H54 (cell line): ENCODE results near the gene CCND2.

Source experiments
- DNase-seq: peaks from one replicate; pipeline ENCODE4 v3.0.0; 2011; ENCODE audit warnings: low spot score, mixed read lengths; ENCODE audit not compliant: insufficient read length
- FAIRE-seq: peaks from 3 replicates; lab custom pipeline; 2011; peaks lifted over from hg19 to GRCh38; lab: Jason Lieb, UNC
- POLR2A ChIP-seq: IDR thresholded peaks from 2 replicates; pipeline ENCODE4 v1.6.1; 2011; ENCODE audit warnings: low read depth, mild to moderate bottlenecking, low read length

The CCND2 gene

GRCh38 chr12:4269279-4269991 lies 4.1 kb upstream of the CCND2 start:
- DNase-seq: no peak
- no peak for TF ChIP-seq POLR2A
- no peak for FAIRE-seq

- no peak for TF ChIP-seq POLR2A
- DNase-seq (no peak), FAIRE-seq (no peak)
Measured at GRCh38 chr12:4270016-4270830, 3.3 kb upstream of the CCND2 start.

GRCh38 chr12:4270831-4271716 lies 2.5 kb upstream of the CCND2 start:
- DNase-seq: no peak
- no peak for TF ChIP-seq POLR2A
- FAIRE-seq: no peak

- TF ChIP-seq POLR2A: no peak
- DNase-seq: peak; percentile 47
- FAIRE-seq: no peak
Measured at GRCh38 chr12:4271717-4272423, 1.7 kb upstream of the CCND2 start.

DNA sequence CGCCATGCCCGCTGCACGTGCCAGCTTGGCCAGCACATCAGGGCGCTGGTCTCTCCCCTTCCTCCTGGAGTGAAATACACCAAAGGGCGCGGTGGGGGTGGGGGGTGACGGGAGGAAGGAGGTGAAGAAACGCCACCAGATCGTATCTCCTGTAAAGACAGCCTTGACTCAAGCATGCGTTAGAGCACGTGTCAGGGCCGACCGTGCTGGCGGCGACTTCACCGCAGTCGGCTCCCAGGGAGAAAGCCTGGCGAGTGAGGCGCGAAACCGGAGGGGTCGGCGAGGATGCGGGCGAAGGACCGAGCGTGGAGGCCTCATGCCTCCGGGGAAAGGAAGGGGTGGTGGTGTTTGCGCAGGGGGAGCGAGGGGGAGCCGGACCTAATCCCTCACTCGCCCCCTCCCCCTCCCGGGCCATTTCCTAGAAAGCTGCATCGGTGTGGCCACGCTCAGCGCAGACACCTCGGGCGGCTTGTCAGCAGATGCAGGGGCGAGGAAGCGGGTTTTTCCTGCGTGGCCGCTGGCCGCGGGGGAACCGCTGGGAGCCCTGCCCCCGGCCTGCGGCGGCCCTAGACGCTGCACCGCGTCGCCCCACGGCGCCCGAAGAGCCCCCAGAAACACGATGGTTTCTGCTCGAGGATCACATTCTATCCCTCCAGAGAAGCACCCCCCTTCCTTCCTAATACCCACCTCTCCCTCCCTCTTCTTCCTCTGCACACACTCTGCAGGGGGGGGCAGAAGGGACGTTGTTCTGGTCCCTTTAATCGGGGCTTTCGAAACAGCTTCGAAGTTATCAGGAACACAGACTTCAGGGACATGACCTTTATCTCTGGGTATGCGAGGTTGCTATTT lies 914 bp upstream of the CCND2 start:
- FAIRE-seq (no peak), DNase-seq (no peak)
- TF ChIP-seq POLR2A: no peak

DNA sequence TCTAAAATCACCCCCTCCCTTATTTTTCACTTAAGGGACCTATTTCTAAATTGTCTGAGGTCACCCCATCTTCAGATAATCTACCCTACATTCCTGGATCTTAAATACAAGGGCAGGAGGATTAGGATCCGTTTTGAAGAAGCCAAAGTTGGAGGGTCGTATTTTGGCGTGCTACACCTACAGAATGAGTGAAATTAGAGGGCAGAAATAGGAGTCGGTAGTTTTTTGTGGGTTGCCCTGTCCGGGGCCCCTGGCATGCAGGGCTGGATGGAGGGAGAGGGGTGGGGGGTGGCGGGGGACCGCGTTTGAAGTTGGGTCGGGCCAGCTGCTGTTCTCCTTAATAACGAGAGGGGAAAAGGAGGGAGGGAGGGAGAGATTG lies 300 bp upstream of the CCND2 start:
- DNase-seq (no peak), FAIRE-seq (no peak)
- no peak for TF ChIP-seq POLR2A

DNA sequence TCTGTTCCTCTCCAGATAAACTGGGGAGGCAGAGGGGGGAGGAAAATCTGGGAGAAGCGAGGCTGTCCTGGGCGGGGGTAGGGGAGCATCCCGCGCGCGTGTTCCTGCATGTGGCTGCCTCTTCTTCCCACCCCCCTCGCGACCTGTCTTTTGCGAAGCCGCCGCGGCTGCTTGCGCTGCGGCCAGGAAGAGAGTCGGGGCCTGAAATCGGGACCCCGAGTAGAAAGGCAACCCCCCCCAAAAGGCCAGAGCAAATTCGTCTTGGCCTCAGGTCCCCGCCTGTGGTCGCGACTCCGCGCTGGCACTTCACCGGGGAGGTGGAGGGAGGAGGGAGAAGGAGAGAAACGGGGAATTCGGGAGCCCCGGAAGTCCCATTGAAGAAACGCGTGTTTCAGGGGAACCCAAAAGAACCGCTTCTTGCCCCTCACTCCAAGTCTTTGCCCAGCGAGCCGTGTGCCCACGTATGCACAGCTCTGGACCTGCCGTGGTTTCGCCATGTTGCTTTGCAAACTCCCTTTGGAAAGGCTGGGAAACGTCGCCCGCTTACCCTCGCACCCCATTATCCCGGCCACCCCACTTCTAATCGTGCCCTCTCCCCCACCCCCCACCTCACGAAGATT lies 944 bp downstream of the CCND2 start:
- no peak for DNase-seq
- FAIRE-seq: no peak
- no peak for TF ChIP-seq POLR2A

DNA sequence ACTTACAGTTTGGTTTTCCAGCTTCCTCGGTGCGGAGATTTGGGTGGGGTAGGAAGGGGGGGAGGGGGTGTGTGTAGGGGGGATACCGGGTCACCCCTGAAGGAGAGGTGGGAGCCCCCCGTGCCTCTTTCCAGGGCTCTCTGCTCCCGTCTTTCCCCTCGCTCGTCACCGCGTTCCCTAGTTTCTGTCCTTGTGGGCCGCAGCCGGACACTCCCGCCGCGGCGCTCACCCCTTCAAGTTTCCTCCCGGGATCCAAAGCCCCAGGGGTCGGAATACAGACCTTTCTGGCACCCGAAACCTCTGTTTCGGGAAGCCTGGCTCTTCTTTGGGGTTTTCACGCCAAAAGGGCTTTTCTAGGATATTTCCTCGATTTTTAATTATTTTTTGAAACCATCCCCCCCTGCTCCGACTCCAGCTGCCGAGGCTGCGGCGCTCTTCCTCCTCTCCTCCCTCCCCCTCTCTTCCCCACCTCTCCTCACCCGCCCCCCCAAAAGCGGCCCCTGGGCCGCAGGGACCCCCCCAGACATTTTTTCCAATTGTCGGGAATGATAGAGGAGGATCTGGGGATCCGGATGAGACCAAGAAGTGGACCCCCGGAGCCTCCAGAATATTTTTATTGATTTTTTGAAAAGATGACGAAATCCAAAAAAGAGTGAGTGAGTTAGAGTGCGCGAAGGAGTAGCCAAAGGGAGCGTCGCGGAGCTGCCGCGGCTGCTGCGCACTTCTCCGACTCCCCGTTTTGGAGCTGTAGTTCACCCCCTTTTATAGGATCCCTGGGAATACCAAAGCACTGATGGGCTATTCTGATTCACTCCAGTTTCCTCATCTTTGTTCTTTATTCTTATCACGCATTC lies 1.7 kb downstream of the CCND2 start:
- FAIRE-seq: no peak

DNA sequence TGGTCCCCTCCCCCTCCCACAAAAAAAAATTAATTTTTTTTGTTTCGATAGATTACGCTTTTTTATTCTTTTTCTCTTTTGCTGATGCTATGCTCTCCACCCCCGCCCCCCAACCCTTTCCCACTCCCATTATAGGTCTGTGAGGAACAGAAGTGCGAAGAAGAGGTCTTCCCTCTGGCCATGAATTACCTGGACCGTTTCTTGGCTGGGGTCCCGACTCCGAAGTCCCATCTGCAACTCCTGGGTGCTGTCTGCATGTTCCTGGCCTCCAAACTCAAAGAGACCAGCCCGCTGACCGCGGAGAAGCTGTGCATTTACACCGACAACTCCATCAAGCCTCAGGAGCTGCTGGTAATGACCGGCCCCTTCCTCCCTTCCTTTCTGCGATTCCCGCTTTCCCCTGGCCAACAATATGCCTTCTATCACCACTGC lies 2.3 kb downstream of the CCND2 start:
- no peak for FAIRE-seq
- no peak for DNase-seq

More for the DNA sequence above, 1.7 kb downstream of the CCND2 start:
- no peak for TF ChIP-seq POLR2A
- DNase-seq: no peak

GRCh38 chr12:4276524-4277204 lies 3.1 kb downstream of the CCND2 start:
- TF ChIP-seq POLR2A: no peak
- DNase-seq (peak; percentile 74), FAIRE-seq (no peak)

More for the DNA sequence above, 2.3 kb downstream of the CCND2 start:
- no peak for TF ChIP-seq POLR2A

DNA sequence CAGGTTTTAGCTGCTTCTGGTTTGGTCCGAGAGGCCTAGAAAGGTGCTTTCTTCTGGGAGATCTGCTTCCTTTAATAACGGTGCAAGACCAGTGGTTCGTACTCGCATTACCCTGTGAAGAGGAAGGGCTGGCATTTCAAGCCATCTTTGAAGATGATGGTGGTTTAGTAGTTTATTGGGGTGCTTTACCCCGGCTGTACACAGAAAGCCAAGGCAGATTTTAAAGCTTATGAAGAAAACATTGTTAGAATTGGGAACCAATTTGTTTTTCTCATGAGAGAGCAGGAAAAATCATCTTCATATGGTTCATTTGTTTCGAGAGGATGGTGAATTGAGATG lies 3.6 kb downstream of the CCND2 start:
- TF ChIP-seq POLR2A: no peak
- FAIRE-seq (no peak), DNase-seq (no peak)
